GM19372 (cell line): ENCODE data around the gene PMM1.
A peak's percentile ranks its signal among the peaks of the same experiment; 100 is the strongest.
"Not testable (repeated sequence)": the region's sequence is repeated elsewhere in the genome, so short reads cannot be mapped to it uniquely, and the experiment has no call there.

ENCODE experiments used
- ATAC-seq: cut with Tn5 transposase; IDR thresholded peaks from one replicate; pipeline ENCODE4 v1.9.1; 2021; ENCODE audit warnings: mild to moderate bottlenecking, low read depth, moderate library complexity; ENCODE audit not compliant: unreplicated experiment

PMM1 gene

GRCh38 chr22:41565403-41566054 is 24.1 kb downstream of the PMM1 start:
- ATAC-seq, result no peak

GRCh38 chr22:41564563-41564962 is 25.1 kb downstream of the PMM1 start:
- ATAC-seq, result no peak

- ATAC-seq, result no peak
These were observed 26.5 kb downstream of the PMM1 start for GRCh38 chr22:41563051-41563711.

GRCh38 chr22:41562461-41562860 is 27.2 kb downstream of the PMM1 start:
- no peak for ATAC-seq

- no peak for ATAC-seq
These were observed 27.9 kb downstream of the PMM1 start for GRCh38 chr22:41561788-41562187.

- no peak for ATAC-seq
These were observed 28.3 kb downstream of the PMM1 start for GRCh38 chr22:41561335-41561734.

GRCh38 chr22:41560095-41560471 is 29.6 kb downstream of the PMM1 start:
- no peak for ATAC-seq

GRCh38 chr22:41558241-41558630 is 31.4 kb downstream of the PMM1 start:
- not testable (repeated sequence) for ATAC-seq

GRCh38 chr22:41557401-41558240 is 32.0 kb downstream of the PMM1 start:
- no peak for ATAC-seq

GRCh38 chr22:41556561-41556960 is 33.1 kb downstream of the PMM1 start:
- ATAC-seq, result no peak

- no peak for ATAC-seq
These were observed 34.2 kb downstream of the PMM1 start for GRCh38 chr22:41555325-41555982.

- no peak for ATAC-seq
These were observed 37.6 kb downstream of the PMM1 start for GRCh38 chr22:41551877-41552582.

GRCh38 chr22:41550952-41551491 is 38.6 kb downstream of the PMM1 start:
- ATAC-seq, result no peak

GRCh38 chr22:41548830-41549211 is 40.8 kb downstream of the PMM1 start:
- no peak for ATAC-seq

- ATAC-seq, result no peak
These were observed 44.8 kb downstream of the PMM1 start for GRCh38 chr22:41544671-41545476.

GRCh38 chr22:41543854-41544670 is 45.6 kb downstream of the PMM1 start, which contains the start of gene POLR3H:
Gene POLR3H (minus strand): TSS chr22:41544470. CDS start chr22:41544101, 369 bp downstream.
- ATAC-seq, result peak; percentile 91

- no peak for ATAC-seq
These were observed 47.4 kb downstream of the PMM1 start for GRCh38 chr22:41542224-41542623.

GRCh38 chr22:41541484-41541883 is 48.2 kb downstream of the PMM1 start:
- no peak for ATAC-seq
